ENCODE data around the gene PSG1. TPM values are rescaled to one million over a fixed set of nuclear protein-coding genes. Genes with fewer than 3 reads are reported as not detected.
A peak's percentile ranks its signal among the peaks of the same experiment; 100 is the strongest.
"Not testable (repeated sequence)": the region's sequence is repeated elsewhere in the genome, so short reads cannot be mapped to it uniquely, and the experiment has no call there.

The PSG1 gene
- total RNA-seq, 1 donor from 2014 or later = not detected

GRCh38 chr19:42850981-42851717 is 28.4 kb downstream of the PSG1 start:
- Mint-ChIP-seq H3K9me3 (ENCODE audit: low read depth) (peaks cover 54% of the 10 kb centered on the region), H3K4me1 (ENCODE audit: low read depth) (peaks cover 7% of the 10 kb centered on the region)

GRCh38 chr19:42846597-42846996 is 32.9 kb downstream of the PSG1 start:
- TF ChIP-seq CTCF (IDR thresholded peaks at IDR 0.05) = no peak
- peaks cover 6% of the 10 kb centered on the region for H3K4me1 Mint-ChIP-seq (ENCODE audit: low read depth)
- DNase-seq (ENCODE audit: low spot score) = no peak
- no peaks in the 10 kb centered on the region for H3K27me3 Mint-ChIP-seq (ENCODE audit: low read depth)
- H3K36me3 Mint-ChIP-seq (ENCODE audit: low read depth) = no peaks in the 10 kb centered on the region
- H3K4me3 Mint-ChIP-seq (ENCODE audit: unreplicated experiment) = no peak overlapping the region
- no peak overlapping the region for H3K27ac Mint-ChIP-seq (ENCODE audit: unreplicated experiment)
- H3K9me3 Mint-ChIP-seq (ENCODE audit: low read depth) = peaks cover 43% of the 10 kb centered on the region

More at GRCh38 chr19:42850981-42851717, 28.4 kb downstream of the PSG1 start:
- Mint-ChIP-seq H3K4me3 (ENCODE audit: unreplicated experiment) (no peak overlapping the region), H3K36me3 (ENCODE audit: low read depth) (no peaks in the 10 kb centered on the region), H3K27me3 (ENCODE audit: low read depth) (no peaks in the 10 kb centered on the region), H3K27ac (ENCODE audit: unreplicated experiment) (peak overlapping the region; percentile 68)
- no peak for DNase-seq (ENCODE audit: low spot score)
- TF ChIP-seq CTCF (IDR thresholded peaks at IDR 0.05) = no peak

- H3K36me3 Mint-ChIP-seq (ENCODE audit: low read depth); H3K27ac Mint-ChIP-seq (ENCODE audit: unreplicated experiment); H3K4me1 Mint-ChIP-seq (ENCODE audit: low read depth); H3K27me3 Mint-ChIP-seq (ENCODE audit: low read depth); DNase-seq (ENCODE audit: low spot score); H3K4me3 Mint-ChIP-seq (ENCODE audit: unreplicated experiment): not testable (repeated sequence)
- peaks cover 39% of the 10 kb centered on the region for H3K9me3 Mint-ChIP-seq (ENCODE audit: low read depth)
Measured at GRCh38 chr19:42843631-42844030, 35.9 kb downstream of the PSG1 start.

GRCh38 chr19:42832746-42833442 is 46.6 kb downstream of the PSG1 start:
- H3K4me3 Mint-ChIP-seq (ENCODE audit: unreplicated experiment); H3K4me1 Mint-ChIP-seq (ENCODE audit: low read depth); H3K27me3 Mint-ChIP-seq (ENCODE audit: low read depth); H3K36me3 Mint-ChIP-seq (ENCODE audit: low read depth); H3K27ac Mint-ChIP-seq (ENCODE audit: unreplicated experiment); DNase-seq (ENCODE audit: low spot score): not testable (repeated sequence)
- H3K9me3 Mint-ChIP-seq (ENCODE audit: low read depth) = peaks cover 30% of the 10 kb centered on the region

GRCh38 chr19:42832023-42832680 is 47.4 kb downstream of the PSG1 start:
- not testable (repeated sequence) for DNase-seq (ENCODE audit: low spot score); H3K4me1 Mint-ChIP-seq (ENCODE audit: low read depth); H3K27me3 Mint-ChIP-seq (ENCODE audit: low read depth); H3K27ac Mint-ChIP-seq (ENCODE audit: unreplicated experiment); H3K4me3 Mint-ChIP-seq (ENCODE audit: unreplicated experiment); H3K36me3 Mint-ChIP-seq (ENCODE audit: low read depth)
- H3K9me3 Mint-ChIP-seq (ENCODE audit: low read depth) = peaks cover 30% of the 10 kb centered on the region

- H3K4me1 Mint-ChIP-seq (ENCODE audit: low read depth) = no peaks in the 10 kb centered on the region
Measured at GRCh38 chr19:42831221-42832019, 48.1 kb downstream of the PSG1 start.

GRCh38 chr19:42821306-42821977 is 58.1 kb downstream of the PSG1 start:
- H3K36me3 Mint-ChIP-seq (ENCODE audit: low read depth); H3K4me1 Mint-ChIP-seq (ENCODE audit: low read depth); H3K27me3 Mint-ChIP-seq (ENCODE audit: low read depth); DNase-seq (ENCODE audit: low spot score); H3K4me3 Mint-ChIP-seq (ENCODE audit: unreplicated experiment); H3K27ac Mint-ChIP-seq (ENCODE audit: unreplicated experiment): not testable (repeated sequence)
- peaks cover 52% of the 10 kb centered on the region for H3K9me3 Mint-ChIP-seq (ENCODE audit: low read depth)

More at GRCh38 chr19:42831221-42832019, 48.1 kb downstream of the PSG1 start:
- no peak overlapping the region for H3K27ac Mint-ChIP-seq (ENCODE audit: unreplicated experiment)
- DNase-seq (ENCODE audit: low spot score) = no peak
- TF ChIP-seq CTCF (IDR thresholded peaks at IDR 0.05) = no peak
- no peak overlapping the region for H3K4me3 Mint-ChIP-seq (ENCODE audit: unreplicated experiment)
- H3K27me3 Mint-ChIP-seq (ENCODE audit: low read depth) = no peaks in the 10 kb centered on the region
- peaks cover 30% of the 10 kb centered on the region for H3K9me3 Mint-ChIP-seq (ENCODE audit: low read depth)
- H3K36me3 Mint-ChIP-seq (ENCODE audit: low read depth) = no peaks in the 10 kb centered on the region

GRCh38 chr19:42819960-42820650 is 59.4 kb downstream of the PSG1 start:
- H3K36me3 Mint-ChIP-seq (ENCODE audit: low read depth); H3K27me3 Mint-ChIP-seq (ENCODE audit: low read depth); H3K4me3 Mint-ChIP-seq (ENCODE audit: unreplicated experiment); DNase-seq (ENCODE audit: low spot score); H3K4me1 Mint-ChIP-seq (ENCODE audit: low read depth): not testable (repeated sequence)
- Mint-ChIP-seq H3K27ac (ENCODE audit: unreplicated experiment) (peak overlapping the region; percentile 49), H3K9me3 (ENCODE audit: low read depth) (peaks cover 48% of the 10 kb centered on the region)

All from chondrocyte (in vitro differentiated cells).